A549 treated with dexamethasone at 1 μM for 4 hours (cell line): ENCODE measurements around the gene ARMC3. TPM values are rescaled to one million over a fixed set of nuclear protein-coding genes. Genes with fewer than 3 reads are reported as not detected.

ENCODE experiments used
- total RNA-seq: library from RNA; stranded (reverse); fragments of 200-300 nt; extraction: Qiagen RNA extraction; gene quantifications from 5 replicates; pipeline ENCODE4 v1.2.3, GENCODE V29; 2022

Gene ARMC3, protein sequence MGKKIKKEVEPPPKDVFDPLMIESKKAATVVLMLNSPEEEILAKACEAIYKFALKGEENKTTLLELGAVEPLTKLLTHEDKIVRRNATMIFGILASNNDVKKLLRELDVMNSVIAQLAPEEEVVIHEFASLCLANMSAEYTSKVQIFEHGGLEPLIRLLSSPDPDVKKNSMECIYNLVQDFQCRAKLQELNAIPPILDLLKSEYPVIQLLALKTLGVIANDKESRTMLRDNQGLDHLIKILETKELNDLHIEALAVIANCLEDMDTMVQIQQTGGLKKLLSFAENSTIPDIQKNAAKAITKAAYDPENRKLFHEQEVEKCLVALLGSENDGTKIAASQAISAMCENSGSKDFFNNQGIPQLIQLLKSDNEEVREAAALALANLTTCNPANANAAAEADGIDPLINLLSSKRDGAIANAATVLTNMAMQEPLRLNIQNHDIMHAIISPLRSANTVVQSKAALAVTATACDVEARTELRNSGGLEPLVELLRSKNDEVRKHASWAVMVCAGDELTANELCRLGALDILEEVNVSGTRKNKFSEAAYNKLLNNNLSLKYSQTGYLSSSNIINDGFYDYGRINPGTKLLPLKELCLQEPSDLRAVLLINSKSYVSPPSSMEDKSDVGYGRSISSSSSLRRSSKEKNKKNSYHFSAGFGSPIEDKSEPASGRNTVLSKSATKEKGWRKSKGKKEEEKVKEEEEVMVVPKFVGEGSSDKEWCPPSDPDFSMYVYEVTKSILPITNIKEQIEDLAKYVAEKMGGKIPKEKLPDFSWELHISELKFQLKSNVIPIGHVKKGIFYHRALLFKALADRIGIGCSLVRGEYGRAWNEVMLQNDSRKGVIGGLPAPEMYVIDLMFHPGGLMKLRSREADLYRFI
- 0.63 to 1.0 TPM (median 0.89 TPM) in 5 replicates for total RNA-seq

DNA sequence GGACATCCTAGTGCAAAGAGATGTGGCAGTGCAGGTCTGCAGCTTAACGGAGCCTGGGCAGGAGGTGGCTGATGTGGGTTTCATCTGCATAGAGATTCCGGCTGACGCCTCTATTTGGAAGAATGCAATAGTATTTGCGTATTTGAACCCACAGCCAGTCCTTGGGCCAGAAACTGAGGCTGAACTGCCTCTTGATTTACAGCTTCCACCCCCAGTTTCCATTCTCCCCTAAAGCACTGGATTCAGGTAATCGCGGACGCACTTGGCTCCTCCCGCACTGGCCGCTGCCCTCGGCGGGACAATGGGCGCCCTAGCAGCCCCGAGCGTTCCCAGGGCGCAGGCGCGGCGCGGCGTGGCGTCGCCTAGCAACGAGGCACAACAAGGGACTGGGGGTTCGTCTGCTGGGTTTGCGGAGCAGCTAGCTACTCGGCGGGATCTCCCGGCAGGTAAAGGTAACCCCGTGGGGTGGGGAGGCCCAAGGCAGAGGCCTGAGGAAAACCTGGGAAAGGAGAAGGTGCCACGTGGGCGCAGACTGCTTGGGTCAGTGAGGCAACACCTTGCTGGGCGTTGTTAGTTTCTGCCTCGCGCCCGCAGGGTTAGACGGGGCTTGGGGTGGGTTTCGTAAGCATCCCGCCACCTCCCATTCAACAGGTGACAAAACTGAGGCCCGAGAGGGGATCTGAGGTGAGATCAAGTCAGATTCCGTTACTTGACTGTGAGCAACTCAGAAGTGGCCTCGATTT is at the start of gene ARMC3:
TSS of gene ARMC3 (plus strand) at position 393 of the 743 bp plus-strand sequence. CDS start 3,944 bp downstream, outside the sequence.

Other genes with a start within 250 kb of the ARMC3 start
- 20.2 to 34.0 TPM (median 26.3 TPM) in 5 replicates for gene PIP4K2A, start 213.5 kb upstream of the ARMC3 start, total RNA-seq
- 11.0 to 12.5 TPM (median 11.5 TPM) in 5 replicates for gene MSRB2, start 167.5 kb downstream of the ARMC3 start, total RNA-seq